HL-60 (cell line): ENCODE measurements around the gene DAZAP1.

Experiments used
- DNase-seq, 2 experiments: peaks; one replicate each; pipeline ENCODE4 v3.0.0-alpha.2; 2010 to 2020; ENCODE audit warnings: low read depth in 1 of 2, low spot score in 1 of 2
- H3K27ac ChIP-seq: fragments of 250-450 bp; sonication (Bioruptor Pico); replicated peaks from 2 replicates; pipeline ENCODE4 v1.5.1; 2020; ENCODE audit warnings: mild to moderate bottlenecking, moderate library complexity
- H3K27me3 ChIP-seq: fragments of 250-450 bp; sonication (Bioruptor Pico); 2 replicates; pipeline ENCODE4 v1.5.1; 2021; ENCODE audit warnings: mild to moderate bottlenecking, moderate library complexity; ENCODE audit not compliant: insufficient read depth, poor library complexity, severe bottlenecking
- H3K4me3 ChIP-seq: replicated peaks from 2 replicates; pipeline ENCODE4 v1.5.1; 2011; ENCODE audit warnings: mild to moderate bottlenecking, control low read depth, low read length; ENCODE audit not compliant: insufficient read depth
- CTCF ChIP-seq: IDR thresholded peaks from one replicate; pipeline ENCODE4 v1.5.1; 2011; ENCODE audit warnings: low read length, control low read depth, inconsistent platforms; ENCODE audit not compliant: insufficient read depth
- GABPA ChIP-seq: IDR thresholded peaks from 2 replicates; pipeline ENCODE4 v1.6.1; 2012; ENCODE audit warnings: low read depth
- POLR2AphosphoS5 ChIP-seq: IDR thresholded peaks from 2 replicates; pipeline ENCODE4 v1.6.1; 2012; ENCODE audit warnings: low read depth
- REST ChIP-seq: IDR thresholded peaks from 2 replicates; pipeline ENCODE4 v1.6.1; 2012; ENCODE audit warnings: low read depth; ENCODE audit not compliant: insufficient replicate concordance
- SPI1 ChIP-seq: IDR thresholded peaks from 2 replicates; pipeline ENCODE4 v1.6.1; 2012; ENCODE audit warnings: low read depth, mild to moderate bottlenecking, borderline replicate concordance

Gene DAZAP1

GRCh38 chr19:1467215-1467489 lies 59.8 kb downstream of the DAZAP1 start:
- Histone ChIP-seq H3K27me3 (peaks cover 46% of the 10 kb centered on the region), H3K4me3 (no peak overlapping the region), H3K27ac (no peak overlapping the region)
- no peak for DNase-seq
- TF ChIP-seq SPI1 (no peak), CTCF (no peak), POLR2AphosphoS5 (no peak), GABPA (no peak), REST (no peak)

GRCh38 chr19:1467490-1468273 lies 60.3 kb downstream of the DAZAP1 start:
- TF ChIP-seq CTCF (no peak), POLR2AphosphoS5 (no peak), SPI1 (no peak), REST (no peak), GABPA (no peak)
- peaks cover 48% of the 10 kb centered on the region for H3K27me3 ChIP-seq
- H3K27ac ChIP-seq: no peak overlapping the region
- no peak for DNase-seq
- H3K4me3 ChIP-seq: no peak overlapping the region

GRCh38 chr19:1468274-1468820 lies 61.0 kb downstream of the DAZAP1 start:
- H3K27me3 ChIP-seq: peaks cover 48% of the 10 kb centered on the region
- no peak for DNase-seq
- H3K27ac ChIP-seq: no peak overlapping the region
- H3K4me3 ChIP-seq: no peak overlapping the region
- no peak for TF ChIP-seq SPI1
- TF ChIP-seq POLR2AphosphoS5: no peak
- TF ChIP-seq REST: no peak
- no peak for TF ChIP-seq GABPA
- TF ChIP-seq CTCF: no peak
